B cell (primary cell): ENCODE data around the gene CBLIF. TPM values are rescaled to one million over a fixed set of nuclear protein-coding genes. Genes with fewer than 3 reads are reported as not detected.
"Not testable (repeated sequence)": the region's sequence is repeated elsewhere in the genome, so short reads cannot be mapped to it uniquely, and the experiment has no call there.

Experiments used
- ATAC-seq: fragments of 200-7000 bp; cut with Tn5 transposase; one replicate; pipeline ENCODE4 v1.10.0; 2021; ENCODE audit warnings: low read depth, mild to moderate bottlenecking, moderate number of reproducible peaks, moderate library complexity
- CTCF ChIA-PET: fragments of 350-600 bp; sonication (Branson Sonifier 250); formaldehyde crosslinking; loops from one replicate; lab custom pipeline; 2021; ENCODE audit warnings: antibody characterized with exemption, inconsistent platforms; lab: Charles Lee
- POLR2A ChIA-PET: fragments of 350-600 bp; sonication (Branson Sonifier 250); formaldehyde crosslinking; loops from one replicate; lab custom pipeline; 2021; ENCODE audit warnings: antibody characterized with exemption; lab: Charles Lee
- DNase-seq: peaks from one replicate; pipeline ENCODE4 v3.0.0; 2013
- H2AFZ ChIP-seq: 2 replicates; pipeline ENCODE4 v1.6.1; 2012; ENCODE audit warnings: mild to moderate bottlenecking, low read depth, low read length; ENCODE audit not compliant: insufficient read depth, poor library complexity, severe bottlenecking
- H3K27ac ChIP-seq, 2 donors: 1 replicate in 1 of 2; 2 replicates in 1 of 2; pipeline ENCODE4 v1.5.1; 2012 to 2013; ENCODE audit warnings: low read length in 2 of 2, mild to moderate bottlenecking in 2 of 2, moderate library complexity in 1 of 2
- H3K27me3 ChIP-seq, 4 experiments: fragments of 200-600 bp in 1 of 4; sonication (generic) in 1 of 4; replicated peaks in 1 of 4; 1 replicate in 2 of 4; 2 replicates in 2 of 4; pipeline versions ENCODE4 v1.6.1 to v1.7.0; 2013 to 2016; ENCODE audit warnings: low read length in 3 of 4, mild to moderate bottlenecking in 2 of 4, mixed read lengths in 1 of 4, moderate library complexity in 1 of 4; ENCODE audit not compliant: insufficient read depth in 4 of 4, control insufficient read depth in 3 of 4; ENCODE audit errors: control extremely low read depth in 1 of 4
- H3K36me3 ChIP-seq, 2 experiments: replicated peaks in 1 of 2; 1 replicate in 1 of 2; 2 replicates in 1 of 2; pipeline versions ENCODE4 v1.6.1 to v1.7.1; 2013; ENCODE audit warnings: low read length in 1 of 2; ENCODE audit not compliant: insufficient read depth in 2 of 2, control insufficient read depth in 1 of 2; ENCODE audit errors: control extremely low read depth in 1 of 2, extremely low read depth in 1 of 2
- H3K4me1 ChIP-seq, 2 donors: fragments of 200-600 bp in 1 of 2; sonication (generic) in 1 of 2; 1 replicate in 1 of 2; 2 replicates in 1 of 2; pipeline versions ENCODE4 v1.5.1 to v1.6.1; 2013 to 2017; ENCODE audit warnings: low read length in 2 of 2; ENCODE audit not compliant: control insufficient read depth in 2 of 2, insufficient read depth in 2 of 2
- H3K4me2 ChIP-seq: replicated peaks from 2 replicates; pipeline ENCODE3; 2012; ENCODE audit warnings: mild to moderate bottlenecking, low read depth, low read length; ENCODE audit not compliant: poor library complexity, severe bottlenecking
- H3K4me3 ChIP-seq, 5 experiments: fragments of 200-600 bp in 1 of 5; sonication (generic) in 1 of 5; 1 replicate in 3 of 5; 2 replicates in 2 of 5; pipeline versions ENCODE4 v1.5.1 to v1.7.0; 2011 to 2016; ENCODE audit warnings: low read length in 4 of 5, mild to moderate bottlenecking in 4 of 5, low read depth in 2 of 5, control low read depth in 1 of 5, moderate library complexity in 1 of 5; ENCODE audit not compliant: insufficient read depth in 1 of 5; ENCODE audit errors: control extremely low read depth in 1 of 5, extremely low read depth in 1 of 5
- H3K79me2 ChIP-seq: fragments of 200-600 bp; sonication (generic); one replicate; pipeline ENCODE4 v1.6.0; 2016; ENCODE audit warnings: low read length; ENCODE audit not compliant: control insufficient read depth, insufficient read depth
- H3K9ac ChIP-seq: fragments of 200-600 bp; sonication (generic); 2 replicates; pipeline ENCODE4 v1.6.1; 2017; ENCODE audit warnings: mild to moderate bottlenecking, low read length, moderate library complexity
- H3K9me3 ChIP-seq, 3 donors: one replicate each; pipeline versions ENCODE4 v1.6.1 to v1.7.1; 2013; ENCODE audit warnings: low read length in 2 of 3; ENCODE audit not compliant: control insufficient read depth in 2 of 3, insufficient read depth in 1 of 3; ENCODE audit errors: control extremely low read depth in 1 of 3
- H4K20me1 ChIP-seq: 2 replicates; pipeline ENCODE4 v1.6.0; 2012; ENCODE audit warnings: mild to moderate bottlenecking, low read length; ENCODE audit not compliant: insufficient read depth, control insufficient read depth, poor library complexity, severe bottlenecking
- H3K27ac Mint-ChIP-seq: one replicate; pipeline ENCODE4 v1.8.0; 2021; ENCODE audit warnings: mixed read lengths
- H3K27me3 Mint-ChIP-seq: one replicate; pipeline ENCODE4 v1.8.0; 2021; ENCODE audit warnings: mixed read lengths
- H3K4me1 Mint-ChIP-seq: one replicate; pipeline ENCODE4 v1.8.0; 2021; ENCODE audit warnings: mixed read lengths
- H3K4me3 Mint-ChIP-seq: one replicate; pipeline ENCODE4 v1.8.0; 2021; ENCODE audit warnings: mixed read lengths
- H3K9me3 Mint-ChIP-seq: one replicate; pipeline ENCODE4 v1.8.0; 2022; ENCODE audit warnings: mixed read lengths; ENCODE audit not compliant: insufficient read depth
- EZH2 ChIP-seq: IDR thresholded peaks from 2 replicates; pipeline ENCODE4 v1.6.1; 2012; ENCODE audit warnings: borderline replicate concordance, low read depth, mild to moderate bottlenecking, moderate library complexity, low read length; ENCODE audit not compliant: insufficient read depth, poor library complexity, severe bottlenecking
- WGBS: methylation state at CpG from one replicate; pipeline ENCODE4 v1.1.5; 2013; ENCODE audit warnings: missing lambda C conversion rate; ENCODE audit not compliant: insufficient coverage; 5-methylcytosine and 5-hydroxymethylcytosine counted together
- intact Hi-C: fragments of 100-400 bp; cut with micrococcal nuclease; formaldehyde crosslinking; loops from one replicate; pipeline ENCODE4 v1.10.0; 2022
- polyA plus RNA-seq: library from polyadenylated mRNA; depleted of rRNA; stranded (reverse); fragments of >200 nt; gene quantifications from 2 replicates; pipeline ENCODE4 v1.2.3, GENCODE V29; 2012
- total RNA-seq, 2 donors: library from RNA; stranded (reverse); fragments of 120-200 nt in 1 of 2; gene quantifications; 1 replicate in 1 of 2; 2 replicates in 1 of 2; pipeline versions ENCODE4 v1.2.3 to v1.2.4, GENCODE V29; 2013 to 2022
- TF ChIP-seq, protein P1 (sequence below): fragments of 200-600 bp; IDR thresholded peaks from one replicate; pipeline ENCODE4 v1.8.0; 2022; ENCODE audit warnings: antibody characterized with exemption, mild to moderate bottlenecking

Gene CBLIF
- total and polyA plus RNA-seq, 2 donors (not counting 1 experiment from before 2014, with no cell fraction given), result not detected

DNA sequence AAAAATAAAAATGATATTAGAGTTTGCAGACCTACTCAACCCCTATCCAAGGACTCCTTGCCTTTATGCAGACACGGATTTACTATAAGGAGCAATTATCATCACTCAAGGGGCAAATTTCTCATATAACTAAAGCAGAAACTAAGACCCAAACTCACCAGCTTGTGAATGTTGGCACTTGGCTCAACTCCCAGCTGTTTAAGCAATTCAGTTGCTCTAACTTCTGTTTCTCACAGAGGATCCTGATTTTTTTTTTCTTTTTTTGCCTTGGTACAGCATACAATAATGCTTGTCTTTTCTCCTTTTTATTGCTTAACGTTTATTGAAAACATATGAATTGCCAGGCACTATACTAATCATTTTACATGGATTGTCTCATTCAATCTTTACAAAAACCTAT is 9.6 kb upstream of the CBLIF start:
- Mint-ChIP-seq H3K4me3 (no peak overlapping the region), H3K27ac (no peak overlapping the region), H3K9me3 (no peaks in the 10 kb centered on the region), H3K4me1 (no peaks in the 10 kb centered on the region), H3K27me3 (peaks cover 31% of the 10 kb centered on the region)
- no peak overlapping the region for H2AFZ ChIP-seq
- ATAC-seq, result no peak
- H3K79me2 ChIP-seq, result no peaks in the 10 kb centered on the region
- TF ChIP-seq, protein P1, sequence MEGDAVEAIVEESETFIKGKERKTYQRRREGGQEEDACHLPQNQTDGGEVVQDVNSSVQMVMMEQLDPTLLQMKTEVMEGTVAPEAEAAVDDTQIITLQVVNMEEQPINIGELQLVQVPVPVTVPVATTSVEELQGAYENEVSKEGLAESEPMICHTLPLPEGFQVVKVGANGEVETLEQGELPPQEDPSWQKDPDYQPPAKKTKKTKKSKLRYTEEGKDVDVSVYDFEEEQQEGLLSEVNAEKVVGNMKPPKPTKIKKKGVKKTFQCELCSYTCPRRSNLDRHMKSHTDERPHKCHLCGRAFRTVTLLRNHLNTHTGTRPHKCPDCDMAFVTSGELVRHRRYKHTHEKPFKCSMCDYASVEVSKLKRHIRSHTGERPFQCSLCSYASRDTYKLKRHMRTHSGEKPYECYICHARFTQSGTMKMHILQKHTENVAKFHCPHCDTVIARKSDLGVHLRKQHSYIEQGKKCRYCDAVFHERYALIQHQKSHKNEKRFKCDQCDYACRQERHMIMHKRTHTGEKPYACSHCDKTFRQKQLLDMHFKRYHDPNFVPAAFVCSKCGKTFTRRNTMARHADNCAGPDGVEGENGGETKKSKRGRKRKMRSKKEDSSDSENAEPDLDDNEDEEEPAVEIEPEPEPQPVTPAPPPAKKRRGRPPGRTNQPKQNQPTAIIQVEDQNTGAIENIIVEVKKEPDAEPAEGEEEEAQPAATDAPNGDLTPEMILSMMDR, result no peak
- TF ChIP-seq EZH2, result no peak
- ChIA-PET POLR2A (no interaction called here), CTCF (no interaction called here)
- no peaks in the 10 kb centered on the region for H3K27me3 ChIP-seq
- no peak overlapping the region for H3K27ac ChIP-seq
- no peak overlapping the region for H3K4me2 ChIP-seq
- H4K20me1 ChIP-seq, result no peaks in the 10 kb centered on the region
- WGBS, result 63% methylated on average over 1 of the region's 2 CpGs
- no peaks in the 10 kb centered on the region for H3K9me3 ChIP-seq
- no peak overlapping the region for H3K4me3 ChIP-seq
- no peak overlapping the region for H3K9ac ChIP-seq
- no peaks in the 10 kb centered on the region for H3K36me3 ChIP-seq
- intact Hi-C loops, result no loop called here
- H3K4me1 ChIP-seq, result no peaks in the 10 kb centered on the region
- no peak for DNase-seq

DNA sequence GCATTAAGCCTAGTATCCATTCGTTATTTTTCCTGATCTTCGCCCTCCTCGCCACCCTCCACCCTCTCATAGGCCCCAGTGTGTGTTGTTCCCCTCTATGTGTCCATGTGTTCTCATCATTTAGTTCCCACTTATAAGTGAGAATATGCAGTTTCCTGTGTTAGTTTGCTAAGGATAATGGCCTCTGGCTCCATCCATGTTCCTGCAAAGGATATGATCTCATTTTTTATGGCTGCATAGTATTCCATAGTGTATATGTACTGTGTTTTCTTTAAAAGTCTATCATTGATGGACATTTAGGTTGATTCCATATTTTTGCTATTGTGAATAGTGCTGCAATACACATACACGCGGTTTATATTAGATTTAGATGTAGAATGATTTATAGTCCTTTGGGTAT is 6.1 kb upstream of the CBLIF start:
- H3K4me3 Mint-ChIP-seq, intact Hi-C loops, H4K20me1 ChIP-seq, DNase-seq, H3K4me1 ChIP-seq, H2AFZ ChIP-seq, CTCF ChIA-PET, H3K36me3 ChIP-seq, H3K27me3 ChIP-seq, POLR2A ChIA-PET, ATAC-seq, H3K4me3 ChIP-seq, H3K9me3 ChIP-seq, H3K4me2 ChIP-seq, H3K4me1 Mint-ChIP-seq, H3K79me2 ChIP-seq, H3K9me3 Mint-ChIP-seq, H3K9ac ChIP-seq, H3K27ac Mint-ChIP-seq, H3K27ac ChIP-seq: not testable (repeated sequence)
- WGBS, result 92% methylated on average over 2 of the region's 5 CpGs
- H3K27me3 Mint-ChIP-seq, result peaks cover 23% of the 10 kb centered on the region

DNA sequence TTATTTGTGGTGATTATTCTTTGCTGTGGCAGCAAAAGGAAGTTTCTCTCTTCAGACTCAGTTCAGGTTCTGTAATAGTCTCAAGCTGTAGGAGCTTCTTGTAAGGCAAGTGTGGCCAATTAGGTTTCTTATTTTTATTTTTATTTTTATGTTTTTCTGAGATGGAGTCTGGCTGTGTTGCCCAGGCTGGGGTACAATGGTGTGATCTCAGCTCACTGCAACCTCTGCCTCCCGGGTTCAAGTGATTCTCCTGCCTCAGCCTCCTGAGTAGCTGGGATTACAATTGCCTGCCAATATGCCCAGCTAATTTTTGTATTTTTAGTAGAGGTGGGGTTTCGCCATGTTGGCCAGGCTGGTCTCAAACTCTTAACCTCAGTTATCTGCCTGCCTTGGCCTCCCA is 4.3 kb upstream of the CBLIF start:
- H3K27ac ChIP-seq, H3K4me3 ChIP-seq, H4K20me1 ChIP-seq, DNase-seq, H3K9me3 Mint-ChIP-seq, H3K27ac Mint-ChIP-seq, H3K9me3 ChIP-seq, H3K27me3 ChIP-seq, ATAC-seq, POLR2A ChIA-PET, H3K4me1 Mint-ChIP-seq, H2AFZ ChIP-seq, H3K9ac ChIP-seq, H3K79me2 ChIP-seq, CTCF ChIA-PET, H3K36me3 ChIP-seq, H3K4me3 Mint-ChIP-seq, intact Hi-C loops, H3K4me1 ChIP-seq, H3K4me2 ChIP-seq: not testable (repeated sequence)
- no CpG with 5 or more reads among the region's 2 CpGs for WGBS
- peaks cover 19% of the 10 kb centered on the region for H3K27me3 Mint-ChIP-seq
